NT2/D1 (cell line): Measurements from ENCODE around the gene INVS.
"Not testable (repeated sequence)": the region's sequence is repeated elsewhere in the genome, so short reads cannot be mapped to it uniquely, and the experiment has no call there.

Experiments
- DNase-seq: peaks from one replicate; pipeline ENCODE4 v3.0.0-alpha.2; 2011; ENCODE audit warnings: low read depth, low spot score
- H3K27me3 ChIP-seq: 2 replicates; pipeline ENCODE4 v1.6.0; 2011; ENCODE audit warnings: mild to moderate bottlenecking; ENCODE audit not compliant: insufficient read length, insufficient read depth
- H3K36me3 ChIP-seq: 2 replicates; pipeline ENCODE4 v1.6.1; 2011; ENCODE audit warnings: mild to moderate bottlenecking, low read length, mixed read lengths; ENCODE audit not compliant: insufficient read depth, insufficient read length
- H3K4me1 ChIP-seq: 2 replicates; pipeline ENCODE4 v1.5.1; 2011; ENCODE audit not compliant: insufficient read depth, insufficient read length
- H3K4me3 ChIP-seq: 2 replicates; pipeline ENCODE4 v1.5.1; 2011; ENCODE audit warnings: low read depth; ENCODE audit not compliant: insufficient read length
- H3K9ac ChIP-seq: 2 replicates; pipeline ENCODE4 v1.6.0; 2011; ENCODE audit warnings: low read depth; ENCODE audit not compliant: insufficient read length
- H3K9me3 ChIP-seq: 2 replicates; pipeline ENCODE4 v1.5.1; 2011; ENCODE audit warnings: mild to moderate bottlenecking, low read length; ENCODE audit not compliant: insufficient read depth
- SUZ12 ChIP-seq: IDR thresholded peaks from 2 replicates; pipeline ENCODE4 v1.6.1; 2011; ENCODE audit not compliant: insufficient read length, insufficient read depth; ENCODE audit errors: extremely low read depth
- YY1 ChIP-seq: IDR thresholded peaks from 2 replicates; pipeline ENCODE4 v1.6.1; 2011; ENCODE audit not compliant: insufficient read length, insufficient read depth
- ZNF274 ChIP-seq: IDR thresholded peaks from 2 replicates; pipeline ENCODE4 v1.6.1; 2011; ENCODE audit warnings: mild to moderate bottlenecking, low read depth, low read length

The INVS gene

GRCh38 chr9:100063185-100063584 is 35.9 kb upstream of the INVS start:
- no peaks in the 10 kb centered on the region for H3K27me3 ChIP-seq
- H3K9ac ChIP-seq = no peak overlapping the region
- DNase-seq = no peak
- TF ChIP-seq YY1 (no peak), ZNF274 (no peak), SUZ12 (no peak)
- H3K9me3 ChIP-seq = peaks cover 5% of the 10 kb centered on the region; the same call in 1 of the 2 replicates
- H3K4me1 ChIP-seq = no peaks in the 10 kb centered on the region
- H3K36me3 ChIP-seq = peaks cover 5% of the 10 kb centered on the region
- no peak overlapping the region for H3K4me3 ChIP-seq

GRCh38 chr9:100064872-100065581 is 34.0 kb upstream of the INVS start:
- Histone ChIP-seq H3K27me3 (no peaks in the 10 kb centered on the region), H3K9me3 (peaks cover 11% of the 10 kb centered on the region), H3K4me1 (no peaks in the 10 kb centered on the region), H3K4me3 (no peak overlapping the region), H3K9ac (no peak overlapping the region), H3K36me3 (no peaks in the 10 kb centered on the region)
- no peak for DNase-seq
- TF ChIP-seq ZNF274 = no peak
- TF ChIP-seq SUZ12 = no peak
- no peak for TF ChIP-seq YY1

GRCh38 chr9:100066539-100066938 is 32.5 kb upstream of the INVS start:
- H3K4me3 ChIP-seq = no peak overlapping the region
- no peak for DNase-seq
- TF ChIP-seq SUZ12 = no peak
- no peak overlapping the region for H3K9ac ChIP-seq
- H3K36me3 ChIP-seq = no peaks in the 10 kb centered on the region
- no peaks in the 10 kb centered on the region for H3K4me1 ChIP-seq
- no peaks in the 10 kb centered on the region for H3K27me3 ChIP-seq
- H3K9me3 ChIP-seq = peaks cover 11% of the 10 kb centered on the region

GRCh38 chr9:100067990-100068389 is 31.1 kb upstream of the INVS start:
- H3K9ac ChIP-seq, H3K36me3 ChIP-seq, H3K27me3 ChIP-seq, H3K4me1 ChIP-seq, H3K4me3 ChIP-seq, DNase-seq: not testable (repeated sequence)
- H3K9me3 ChIP-seq = peaks cover 11% of the 10 kb centered on the region

GRCh38 chr9:100069068-100069467 is 30.0 kb upstream of the INVS start:
- H3K4me3 ChIP-seq, H3K4me1 ChIP-seq, H3K36me3 ChIP-seq, DNase-seq, H3K9ac ChIP-seq, H3K27me3 ChIP-seq: not testable (repeated sequence)
- H3K9me3 ChIP-seq = peaks cover 11% of the 10 kb centered on the region

DNA sequence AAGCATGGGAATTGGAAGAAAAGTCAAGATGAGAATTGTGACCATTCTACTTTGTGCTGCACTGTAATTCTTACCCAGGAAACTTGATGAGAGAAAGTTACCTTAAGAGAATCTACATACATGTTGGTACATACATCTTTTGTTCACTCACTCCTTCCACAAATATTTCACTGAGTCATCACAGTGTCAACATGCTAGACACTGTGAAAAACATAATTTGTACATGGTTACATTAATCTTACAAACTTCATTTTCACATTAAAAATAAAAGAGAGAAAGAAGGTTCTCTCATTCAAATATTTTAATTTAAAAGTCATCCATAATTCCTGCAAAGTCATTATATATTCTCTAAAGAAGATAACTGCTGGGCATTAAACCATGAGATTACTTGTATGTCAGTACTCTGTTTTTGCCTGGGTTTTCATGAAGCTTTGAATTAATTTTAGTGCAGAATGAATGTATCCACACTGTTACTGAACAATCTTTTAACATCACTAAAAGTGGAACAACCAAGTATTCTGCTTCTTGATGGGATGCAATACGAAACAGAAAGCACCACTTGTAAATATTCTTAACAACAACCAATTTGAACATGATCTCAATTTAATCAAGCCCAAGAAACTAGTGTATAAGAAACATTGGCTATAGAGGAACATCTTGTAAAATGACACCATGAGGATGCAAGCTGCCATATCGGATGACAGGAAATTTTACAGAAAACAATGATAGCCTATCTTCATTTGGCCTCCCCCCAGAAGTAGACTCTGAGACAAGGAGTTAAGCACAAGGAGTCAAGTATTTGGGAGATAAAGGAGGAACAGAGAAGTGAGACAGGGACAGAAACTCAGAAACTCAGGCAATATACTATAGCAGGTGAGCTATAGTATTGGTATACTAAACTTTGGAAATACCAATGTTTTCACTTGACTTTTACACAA is 28.7 kb upstream of the INVS start:
- Histone ChIP-seq H3K4me1 (no peaks in the 10 kb centered on the region), H3K9me3 (peaks cover 11% of the 10 kb centered on the region), H3K4me3 (no peak overlapping the region), H3K9ac (no peak overlapping the region), H3K36me3 (no peaks in the 10 kb centered on the region), H3K27me3 (no peaks in the 10 kb centered on the region)
- DNase-seq = no peak
- TF ChIP-seq SUZ12 (no peak), ZNF274 (no peak), YY1 (no peak)

GRCh38 chr9:100071271-100071670 is 27.8 kb upstream of the INVS start:
- no peak for TF ChIP-seq ZNF274
- no peak for TF ChIP-seq YY1
- TF ChIP-seq SUZ12 = no peak
- H3K4me3 ChIP-seq = no peak overlapping the region
- H3K4me1 ChIP-seq = no peaks in the 10 kb centered on the region
- no peaks in the 10 kb centered on the region for H3K27me3 ChIP-seq
- peaks cover 11% of the 10 kb centered on the region for H3K9me3 ChIP-seq
- H3K9ac ChIP-seq = no peak overlapping the region
- H3K36me3 ChIP-seq = no peaks in the 10 kb centered on the region
- DNase-seq = no peak
